Effector CD8-positive, alpha-beta T cell (primary cell): ENCODE data around the gene EPHB4.
"Not testable (repeated sequence)": the region's sequence is repeated elsewhere in the genome, so short reads cannot be mapped to it uniquely, and the experiment has no call there.

Experiments
- DNase-seq: peaks from one replicate; lab custom pipeline; 2025; lab: John Stamatoyannopoulos, UW
- total RNA-seq, 4 experiments: gene quantifications; one replicate each; lab custom pipeline; 2026; lab: John Stamatoyannopoulos, UW

The EPHB4 gene
- total RNA-seq: 3.9 to 6.5 (median 6.0) reads per million in 4 experiments

DNA sequence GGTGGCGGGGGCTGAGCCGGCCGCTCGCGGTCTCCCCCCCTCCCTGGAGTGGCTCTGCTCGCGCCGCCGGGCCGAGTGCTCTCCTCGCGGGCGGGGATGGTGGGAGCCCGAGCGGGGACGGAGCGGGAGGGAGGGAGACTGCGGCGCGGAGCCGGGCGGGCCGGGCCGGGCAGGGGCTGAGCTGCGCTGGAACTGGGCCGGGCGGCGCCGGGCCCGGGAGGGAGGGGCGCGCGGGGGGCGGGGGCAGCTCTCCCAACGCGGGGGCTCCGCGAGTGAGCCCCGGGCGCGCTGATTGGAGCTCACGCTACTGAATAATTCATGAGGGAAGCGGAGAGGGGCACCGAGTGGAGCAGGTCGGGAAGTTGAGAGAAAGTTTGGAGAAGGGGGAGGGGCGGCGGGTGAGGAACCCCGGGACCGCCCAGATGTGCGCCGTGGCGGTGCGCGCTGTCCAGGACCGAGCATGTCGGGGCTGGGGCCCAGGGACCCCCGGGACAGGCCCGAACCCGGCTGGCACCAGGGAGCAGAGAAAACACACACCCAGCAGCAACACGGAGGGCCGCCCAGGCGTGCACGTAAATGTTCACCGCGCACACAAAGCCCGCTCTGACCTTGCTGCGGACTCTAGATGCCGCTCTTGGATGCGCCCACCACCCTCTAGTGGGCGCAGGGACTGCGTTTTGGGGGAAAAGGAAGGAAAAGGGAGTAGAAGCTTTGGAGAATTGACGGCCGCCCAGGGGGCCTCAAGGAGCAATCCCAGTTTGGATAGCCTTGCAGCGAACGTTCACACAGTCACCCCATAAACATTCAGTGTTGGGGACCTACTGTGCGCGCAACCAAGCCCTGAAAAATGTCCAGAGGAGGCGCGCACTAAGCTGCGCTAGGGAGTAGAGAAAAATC lies at the start of gene EPHB4:
EPHB4 (minus strand) TSS at position 194 of the 897 bp plus-strand sequence. CDS start 493 bp downstream, outside the sequence.
- no peak for DNase-seq

DNA sequence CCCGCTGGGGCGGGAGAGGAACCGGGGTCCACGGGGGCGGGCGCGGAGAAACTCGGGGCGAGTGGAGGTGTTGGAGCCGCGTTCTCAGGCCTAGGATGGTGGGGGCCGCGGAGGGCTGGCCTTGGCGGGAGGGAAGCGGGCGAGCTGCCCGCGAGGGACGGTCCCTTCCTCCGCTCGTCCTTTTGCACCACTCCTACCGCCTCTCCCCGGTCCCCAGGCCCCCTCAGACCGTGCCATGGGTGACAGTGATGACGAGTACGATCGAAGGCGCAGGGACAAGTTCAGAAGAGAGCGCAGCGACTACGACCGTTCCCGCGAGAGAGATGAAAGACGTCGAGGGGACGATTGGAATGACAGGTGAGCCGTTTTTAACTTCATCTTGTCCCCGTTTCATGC lies 48.0 kb upstream of the EPHB4 start:
- peak; percentile 22 for DNase-seq

DNA sequence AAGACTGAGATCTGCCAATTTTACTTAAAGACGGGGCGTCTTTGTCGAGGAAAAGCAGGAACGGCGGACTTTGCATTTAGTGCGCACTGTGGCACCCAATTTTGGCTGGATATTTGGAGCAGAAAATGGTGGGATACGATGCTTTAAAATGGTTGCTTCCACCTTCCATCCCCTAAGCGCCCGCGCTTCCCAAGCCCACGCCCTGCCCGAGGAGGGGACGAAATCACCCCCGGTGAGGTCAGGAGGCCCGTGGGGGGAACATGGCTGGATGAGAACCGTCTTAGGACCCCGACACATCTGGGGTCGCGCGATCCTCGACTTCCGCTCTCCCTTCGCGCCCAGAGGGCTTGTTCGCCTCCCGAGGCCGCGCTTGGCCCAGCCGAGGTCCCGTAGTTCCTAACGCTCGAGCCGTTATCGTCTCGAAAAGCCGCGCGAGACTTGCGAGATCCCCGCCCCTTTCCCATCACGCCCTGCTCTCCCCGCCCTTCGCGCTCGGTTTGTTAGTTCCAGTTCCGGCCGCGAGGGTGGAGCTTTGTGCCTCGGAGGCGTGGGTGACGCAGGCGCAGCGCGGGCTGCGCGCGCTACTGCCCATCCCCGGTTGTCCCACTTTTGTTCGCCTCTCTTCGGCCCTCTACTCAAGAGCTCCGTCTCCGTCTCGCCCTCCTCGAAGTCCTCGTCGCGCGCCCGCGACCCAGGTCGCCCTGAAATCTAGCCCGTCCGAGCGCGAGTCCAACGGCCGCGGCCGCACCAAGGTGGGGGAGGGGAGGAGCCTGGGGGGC lies 47.4 kb upstream of the EPHB4 start, which contains the start of gene SRRT:
SRRT (plus strand) TSS at position 527 of the 779 bp plus-strand sequence. CDS start 488 bp downstream, outside the sequence.
- DNase-seq: peak; percentile 98

DNA sequence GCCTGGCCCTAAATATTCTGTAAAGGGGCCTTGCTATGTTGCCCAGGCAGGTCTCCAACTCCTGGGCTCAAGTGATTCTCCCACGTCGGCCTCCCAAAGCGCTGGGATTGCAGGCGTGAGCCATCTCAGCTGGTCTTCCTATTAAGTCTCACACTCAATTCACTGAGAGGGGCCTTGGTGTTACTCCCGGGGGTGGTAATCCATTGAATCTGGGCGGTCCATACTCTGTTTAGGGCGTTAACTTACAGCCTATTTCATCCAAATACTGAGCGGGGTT lies 46.9 kb upstream of the EPHB4 start:
- DNase-seq: no peak

DNA sequence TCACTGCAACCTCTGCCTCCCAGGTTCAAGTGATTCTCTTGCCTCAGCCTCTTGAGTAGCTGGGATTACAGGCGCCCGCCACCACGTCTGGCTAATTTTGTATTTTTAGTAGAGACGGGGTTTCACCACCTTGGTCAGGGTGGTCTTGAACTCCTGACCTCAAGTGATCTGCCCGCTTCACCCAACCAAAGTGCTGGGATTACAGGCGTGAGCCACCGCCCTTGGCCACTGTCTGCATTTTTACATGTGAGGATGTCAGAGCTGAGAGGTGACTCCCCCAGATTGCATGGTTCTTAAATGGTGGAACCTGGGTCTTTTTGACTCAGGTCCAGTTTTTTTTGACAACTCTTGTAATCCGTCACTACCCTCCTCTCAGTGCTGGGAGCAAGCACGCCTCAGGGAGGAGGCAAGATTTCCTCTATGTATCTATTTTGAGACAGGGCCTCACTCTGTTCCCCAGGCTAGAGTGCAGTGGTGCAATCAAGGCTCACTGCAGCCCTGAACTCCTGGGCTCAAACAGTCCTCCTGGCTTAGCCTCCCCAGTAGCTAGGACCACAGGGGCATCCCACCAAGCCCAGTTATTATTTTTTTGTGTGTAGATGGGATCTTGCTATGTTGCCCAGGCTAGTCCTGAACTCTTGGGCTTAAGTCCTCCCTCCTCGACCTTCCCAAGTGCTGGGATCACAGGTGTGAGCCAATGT lies 46.4 kb upstream of the EPHB4 start:
- no peak for DNase-seq

DNA sequence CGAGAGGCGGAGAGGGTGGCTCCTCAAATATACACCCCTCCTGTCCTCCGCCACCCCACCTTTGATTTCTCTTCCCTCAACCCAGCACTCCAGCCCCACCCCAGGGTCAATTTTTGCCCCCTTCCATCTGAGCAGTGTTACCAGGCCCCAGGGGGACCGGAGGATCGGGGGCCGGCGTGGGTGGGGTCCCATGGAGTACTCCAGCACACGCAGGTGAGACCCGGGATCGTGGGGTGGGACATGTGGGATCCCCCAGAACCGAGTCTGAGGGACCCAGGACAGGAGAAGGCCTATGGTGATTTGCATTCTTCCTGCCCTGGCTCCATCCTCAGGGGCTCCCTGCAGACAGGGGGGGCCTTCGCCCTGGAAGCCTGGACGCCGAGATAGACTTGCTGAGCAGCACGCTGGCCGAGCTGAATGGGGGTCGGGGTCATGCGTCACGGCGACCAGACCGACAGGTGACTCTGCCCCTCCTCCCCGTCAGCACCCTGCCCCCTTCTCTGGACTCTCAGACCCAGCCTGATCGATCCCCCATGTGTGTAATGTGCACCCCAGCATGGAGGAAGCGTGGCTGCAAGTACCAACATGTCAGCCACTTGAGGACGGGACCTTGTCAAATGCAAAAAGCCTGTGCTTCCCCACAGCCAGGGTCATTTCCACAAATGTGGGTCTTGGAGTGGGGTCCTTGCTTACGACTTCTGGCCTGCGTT lies 40.6 kb upstream of the EPHB4 start:
- no peak for DNase-seq

DNA sequence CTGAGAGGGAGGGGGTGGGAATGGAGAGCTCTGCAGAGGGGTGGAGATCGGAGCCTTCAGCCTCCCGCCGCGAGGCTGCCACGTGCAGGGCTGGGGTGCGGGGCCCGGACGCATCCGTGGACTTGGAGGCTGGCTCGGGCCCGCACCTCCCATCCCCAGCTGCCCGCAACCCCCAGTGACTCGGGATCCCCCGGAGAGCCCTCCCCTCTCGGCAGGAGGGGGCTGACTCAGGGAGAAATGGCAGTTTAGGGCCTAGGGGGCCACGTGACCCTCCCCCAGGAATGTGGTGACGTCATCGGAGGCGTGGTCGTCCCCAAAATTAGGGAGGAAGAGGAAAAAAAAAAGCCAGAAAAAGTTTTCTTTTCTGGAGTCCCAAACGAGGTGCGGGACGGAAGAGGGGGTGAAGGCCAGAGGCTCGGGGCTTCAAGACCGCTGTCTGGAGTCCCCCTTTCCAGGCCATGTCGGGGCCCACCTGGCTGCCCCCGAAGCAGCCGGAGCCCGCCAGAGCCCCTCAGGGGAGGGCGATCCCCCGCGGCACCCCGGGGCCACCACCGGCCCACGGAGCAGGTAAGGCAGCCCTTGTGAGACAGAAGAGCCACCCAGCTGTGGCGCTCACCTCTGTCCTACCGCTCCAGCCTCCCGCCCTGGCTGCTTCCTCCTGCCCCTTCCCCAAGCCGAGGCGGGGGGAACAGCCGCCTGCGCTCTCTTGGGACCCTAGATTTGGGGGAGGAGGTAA lies 39.9 kb upstream of the EPHB4 start, which contains the start of gene TRIP6:
TRIP6 (plus strand) TSS at position 348 of the 736 bp plus-strand sequence; CDS start at position 459, 111 bp downstream.
- DNase-seq: peak; percentile 31

DNA sequence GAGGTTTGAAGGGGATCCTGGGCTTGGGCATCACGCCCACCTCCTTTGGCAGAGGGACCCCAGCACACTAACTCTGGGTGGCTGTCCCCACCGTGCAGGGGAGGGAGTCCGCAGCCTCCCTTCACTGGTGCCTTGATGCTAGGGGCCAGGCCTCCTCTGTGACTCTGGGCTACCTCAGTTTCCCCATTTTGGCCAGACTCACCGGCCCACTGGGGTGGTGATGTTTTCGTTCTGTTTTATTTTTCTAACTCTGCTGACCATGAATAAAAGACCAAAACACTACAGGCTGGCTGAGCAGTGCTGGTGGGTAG lies 39.4 kb upstream of the EPHB4 start:
- DNase-seq: no peak

DNA sequence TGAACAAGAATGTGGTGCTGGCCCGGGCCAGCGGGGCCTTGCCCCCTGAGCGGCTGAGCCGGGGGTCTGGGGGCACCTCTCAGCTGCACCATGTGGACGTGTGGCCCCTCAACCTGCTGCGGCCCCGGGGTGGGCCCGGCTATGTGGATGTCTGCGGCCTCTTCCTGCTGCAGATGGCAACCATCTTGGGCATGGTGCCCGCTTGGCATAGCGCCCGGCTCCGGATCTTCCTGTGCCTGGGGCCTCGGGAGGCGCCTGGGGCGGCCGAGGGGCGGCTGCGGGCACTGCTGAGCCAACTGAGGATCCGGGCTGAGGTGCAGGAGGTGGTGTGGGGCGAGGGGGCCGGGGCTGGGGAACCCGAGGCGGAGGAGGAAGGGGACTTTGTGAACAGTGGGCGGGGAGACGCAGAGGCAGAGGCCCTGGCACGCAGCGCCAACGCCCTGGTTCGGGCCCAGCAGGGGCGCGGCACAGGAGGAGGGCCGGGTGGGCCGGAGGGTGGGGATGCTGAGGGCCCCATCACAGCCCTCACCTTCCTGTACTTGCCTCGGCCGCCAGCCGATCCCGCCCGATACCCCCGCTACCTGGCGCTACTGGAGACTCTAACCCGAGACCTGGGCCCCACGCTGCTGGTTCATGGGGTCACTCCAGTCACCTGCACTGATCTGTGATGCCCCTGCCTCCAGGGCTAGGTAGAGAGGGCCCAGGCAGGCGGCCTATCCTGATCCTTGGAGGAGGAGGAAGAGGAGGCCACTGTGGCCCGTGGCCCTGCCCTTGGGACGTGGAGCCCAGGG lies 38.8 kb upstream of the EPHB4 start:
- peak; percentile 26 for DNase-seq

DNA sequence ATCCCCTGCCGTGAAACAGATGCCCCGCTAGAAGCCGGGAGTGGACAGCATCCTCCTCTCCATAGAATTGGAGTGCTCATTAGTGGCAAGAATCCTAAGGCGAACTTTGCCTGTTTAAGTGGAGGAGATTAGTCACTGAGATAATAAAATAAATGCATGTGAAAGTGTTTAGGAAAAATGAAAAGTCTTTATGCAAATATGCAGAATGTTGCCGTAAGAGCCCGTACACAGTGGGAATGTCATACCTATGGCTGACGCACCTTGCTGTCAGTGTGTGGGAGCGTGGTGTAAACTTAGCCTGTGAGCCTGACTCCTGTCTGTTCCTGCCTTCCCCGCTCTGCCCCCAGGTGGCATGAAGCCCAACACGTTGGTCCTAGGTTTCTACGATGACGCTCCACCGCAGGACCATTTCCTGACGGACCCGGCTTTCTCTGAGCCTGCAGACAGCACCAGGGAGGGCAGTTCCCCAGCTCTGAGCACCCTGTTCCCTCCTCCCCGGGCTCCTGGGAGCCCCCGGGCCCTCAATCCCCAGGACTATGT lies 38.1 kb upstream of the EPHB4 start:
- no peak for DNase-seq

DNA sequence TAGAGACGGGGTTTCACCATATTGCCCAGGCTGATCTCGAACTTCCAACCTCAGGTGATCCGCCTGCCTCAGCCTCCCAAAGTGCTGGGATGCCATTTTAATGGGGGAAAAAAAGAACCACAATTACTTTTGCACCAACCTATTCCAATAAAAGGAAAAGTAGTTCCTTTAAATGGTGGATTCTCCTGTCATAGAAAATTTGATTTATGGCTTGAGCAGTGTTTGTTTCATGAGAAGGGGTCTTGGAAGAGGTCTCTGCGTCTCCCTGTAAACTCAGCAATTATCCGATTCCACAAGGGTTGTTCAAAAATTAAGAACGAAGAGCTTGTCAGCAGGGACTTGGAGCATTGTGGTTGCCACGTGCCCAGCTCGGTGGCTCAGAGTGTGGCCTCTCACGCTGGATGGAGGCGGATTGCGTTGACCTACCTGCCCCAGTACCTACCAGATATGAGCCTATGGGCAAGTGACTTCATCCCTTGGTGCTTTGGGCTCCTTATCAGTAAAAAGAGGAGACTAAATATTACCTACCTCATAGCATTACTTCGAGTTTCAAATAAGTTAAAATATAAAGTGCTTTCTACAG lies 37.0 kb upstream of the EPHB4 start:
- DNase-seq: no peak

DNA sequence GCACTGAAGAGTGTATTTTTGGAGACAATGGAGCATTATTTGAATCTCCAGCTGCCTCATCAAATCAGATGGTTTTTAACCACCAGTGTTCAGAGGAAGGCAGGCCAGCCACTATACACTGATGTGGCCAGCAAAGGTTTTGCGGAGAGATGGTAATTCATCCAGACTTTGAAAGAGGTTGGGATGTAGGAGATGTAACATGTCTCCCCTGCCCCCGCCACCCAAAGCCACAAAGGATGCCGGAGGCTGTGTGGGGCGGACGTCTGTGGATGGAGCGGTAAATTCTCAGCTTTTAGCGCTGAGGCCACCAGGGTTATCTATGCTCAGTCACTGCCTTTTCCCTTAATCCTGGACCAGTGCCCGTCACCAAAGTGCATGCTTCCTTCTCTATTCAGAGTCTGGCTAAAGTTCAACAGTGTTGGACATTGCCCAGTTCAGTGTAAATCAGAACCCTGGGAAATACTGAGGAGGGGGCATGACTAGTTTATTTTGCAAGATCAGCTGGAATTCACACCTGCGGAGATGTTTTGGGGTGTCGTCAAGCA lies 36.2 kb upstream of the EPHB4 start:
- DNase-seq: no peak

DNA sequence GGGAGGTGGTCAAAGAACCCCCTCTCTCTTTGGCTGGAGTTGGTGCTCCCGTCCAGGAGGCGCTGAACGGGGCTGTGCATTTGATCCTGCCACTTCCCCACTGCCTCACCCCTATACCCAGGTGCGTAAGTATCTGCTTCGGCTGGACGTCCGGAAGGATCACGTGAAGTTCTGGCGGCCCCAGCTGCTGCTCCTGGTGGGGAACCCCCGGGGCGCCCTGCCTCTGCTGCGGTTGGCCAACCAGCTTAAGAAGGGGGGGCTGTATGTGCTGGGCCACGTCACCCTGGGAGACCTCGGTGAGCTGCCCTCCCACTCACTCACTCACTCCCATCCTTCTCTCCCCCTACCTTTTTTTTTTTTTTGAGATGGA lies 34.3 kb upstream of the EPHB4 start:
- DNase-seq: no peak

DNA sequence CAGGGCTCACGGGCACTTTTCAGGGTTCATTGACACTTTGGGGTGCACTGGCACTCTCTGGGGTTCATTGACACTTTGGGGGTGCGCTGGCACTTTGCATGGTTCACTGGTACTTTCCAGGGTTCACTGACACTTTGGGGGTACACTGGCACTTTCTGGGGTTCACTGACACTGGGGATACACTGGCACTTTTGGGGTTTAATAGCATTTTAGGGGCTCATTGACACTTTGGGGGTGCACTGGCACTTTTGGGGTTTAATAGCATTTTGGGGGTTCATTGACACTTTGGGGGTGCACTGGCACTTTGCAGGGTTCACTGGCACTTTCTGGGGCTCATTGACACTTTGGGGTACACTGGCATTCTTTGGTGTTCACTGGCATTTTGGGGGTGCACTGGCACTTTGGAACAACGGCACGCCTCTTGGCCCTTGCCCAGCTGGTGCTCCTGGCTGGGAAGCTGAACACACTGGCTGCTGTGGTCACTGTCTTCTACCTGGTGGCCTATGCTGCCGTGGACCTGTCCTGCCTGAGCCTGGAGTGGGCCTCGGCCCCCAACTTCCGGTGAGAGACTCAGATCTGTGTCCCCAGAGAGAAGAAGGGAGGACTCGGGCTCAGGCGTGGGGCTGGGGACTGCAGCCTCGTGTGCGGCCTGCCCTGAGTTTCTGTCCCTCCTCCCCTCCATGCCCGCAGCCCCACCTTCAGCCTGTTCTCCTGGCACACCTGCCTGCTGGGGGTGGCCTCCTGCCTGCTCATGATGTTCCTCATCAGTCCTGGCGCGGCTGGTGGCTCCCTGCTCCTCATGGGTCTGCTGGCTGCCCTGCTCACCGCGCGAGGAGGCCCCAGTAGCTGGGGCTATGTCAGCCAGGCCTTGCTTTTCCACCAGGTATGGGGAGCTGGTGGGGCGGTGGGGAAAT lies 33.6 kb upstream of the EPHB4 start:
- DNase-seq: no peak

DNA sequence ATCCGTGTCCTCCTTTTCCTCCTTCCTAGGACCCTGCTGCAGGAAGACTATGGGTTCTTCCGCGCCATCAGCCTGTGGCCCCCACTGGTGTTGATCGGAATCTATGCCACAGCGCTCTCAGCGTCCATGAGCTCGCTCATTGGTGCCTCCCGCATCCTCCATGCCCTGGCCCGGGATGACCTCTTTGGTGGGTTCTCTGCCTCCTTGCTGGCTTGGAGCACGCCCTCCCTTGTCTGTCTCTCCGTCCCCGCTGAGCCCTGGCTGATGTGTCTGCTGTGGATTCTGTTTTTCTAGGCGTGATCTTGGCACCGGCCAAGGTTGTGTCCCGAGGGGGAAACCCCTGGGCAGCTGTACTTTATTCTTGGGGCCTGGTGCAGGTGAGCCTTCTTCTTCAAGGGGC lies 32.5 kb upstream of the EPHB4 start:
- no peak for DNase-seq

DNA sequence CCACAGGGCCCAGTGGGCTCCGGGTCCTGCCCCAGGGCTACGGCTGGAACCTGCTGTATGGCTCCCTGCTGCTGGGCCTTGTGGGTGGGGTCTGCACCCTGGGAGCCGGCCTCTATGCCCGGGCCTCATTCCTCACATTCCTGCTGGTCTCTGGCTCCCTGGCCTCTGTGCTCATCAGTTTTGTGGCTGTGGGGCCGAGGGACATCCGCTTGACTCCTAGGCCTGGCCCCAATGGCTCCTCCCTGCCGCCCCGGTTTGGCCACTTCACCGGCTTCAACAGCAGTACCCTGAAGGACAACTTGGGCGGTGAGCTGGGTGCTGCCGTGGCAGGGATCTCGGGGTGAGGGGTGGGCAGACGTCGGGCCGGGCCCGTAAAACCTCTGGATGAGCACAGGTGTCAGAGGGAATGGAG lies 29.6 kb upstream of the EPHB4 start:
- no peak for DNase-seq

DNA sequence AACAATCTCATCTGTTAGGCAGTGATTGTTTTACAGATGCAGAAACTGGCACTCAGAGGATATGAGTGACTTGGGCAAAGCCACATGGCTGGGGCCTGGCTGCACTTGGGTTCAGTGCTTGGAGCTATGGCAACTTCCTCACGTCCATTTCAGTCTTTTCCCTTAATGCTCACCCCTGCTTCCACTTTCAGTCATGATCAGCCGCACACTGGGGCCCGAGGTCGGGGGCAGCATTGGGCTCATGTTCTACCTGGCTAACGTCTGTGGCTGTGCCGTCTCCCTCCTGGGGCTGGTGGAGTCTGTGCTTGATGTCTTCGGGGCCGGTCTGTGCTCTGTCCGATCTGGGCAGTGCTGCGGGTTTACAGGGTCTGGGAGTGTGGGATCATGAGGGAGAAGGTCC lies 28.2 kb upstream of the EPHB4 start:
- no peak for DNase-seq

DNA sequence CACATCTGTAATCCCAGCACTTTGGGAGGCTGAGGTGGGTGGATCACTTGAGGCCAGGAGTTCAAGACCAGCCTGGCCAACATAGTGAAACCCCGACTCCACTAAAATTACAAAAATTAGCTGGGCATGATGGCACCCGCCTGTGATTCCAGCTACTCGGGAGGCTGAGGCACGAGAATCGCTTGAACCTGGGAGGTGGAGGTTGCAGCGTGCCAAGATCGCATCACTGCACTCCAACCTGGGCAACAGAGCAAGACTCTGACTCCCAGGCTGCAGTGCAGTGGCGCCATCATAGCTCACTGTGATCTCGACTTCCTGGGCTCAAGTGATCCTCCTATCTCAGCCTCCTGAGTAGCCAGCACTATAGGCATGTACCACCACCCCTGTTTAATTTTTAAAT lies 27.6 kb upstream of the EPHB4 start:
- DNase-seq: not testable (repeated sequence)
